Astrocyte (in vitro differentiated cells and primary cell): Measurements from ENCODE around the gene CDC26.
"Not testable (repeated sequence)": the region's sequence is repeated elsewhere in the genome, so short reads cannot be mapped to it uniquely, and the experiment has no call there.

Experiments used
- CTCF ChIP-seq: IDR thresholded peaks from 2 replicates; pipeline ENCODE4 v1.5.1; 2011; ENCODE audit warnings: low read depth, mild to moderate bottlenecking, inconsistent platforms, low read length, moderate library complexity; ENCODE audit not compliant: insufficient read depth
- EZH2 ChIP-seq: IDR thresholded peaks from 2 replicates; pipeline ENCODE4 v1.6.1; 2012; ENCODE audit warnings: mild to moderate bottlenecking, low read length, inconsistent platforms; ENCODE audit not compliant: insufficient read depth

GRCh38 chr9:113249661-113250060 is 25.7 kb downstream of the CDC26 start:
- not testable (repeated sequence) for TF ChIP-seq EZH2, CTCF
